DMS153 treated with DMSO at 0.1 percent for 48 hours (cell line): ENCODE data around the gene STAB1.

Source experiments
- DNase-seq: peaks from one replicate; lab custom pipeline; 2025; ENCODE audit not compliant: unreplicated experiment; lab: John Stamatoyannopoulos, UW

STAB1 gene

GRCh38 chr3:52506266-52506966, 11.3 kb downstream of the STAB1 start:
- DNase-seq: no peak

- no peak for DNase-seq
Observed at GRCh38 chr3:52507359-52507758, 12.2 kb downstream of the STAB1 start.

- DNase-seq: no peak
Observed at GRCh38 chr3:52509753-52510328, 14.7 kb downstream of the STAB1 start.

GRCh38 chr3:52511509-52511908, 16.4 kb downstream of the STAB1 start:
- DNase-seq: no peak

GRCh38 chr3:52512105-52512504, 17.0 kb downstream of the STAB1 start:
- DNase-seq: no peak

GRCh38 chr3:52512727-52513126, 17.6 kb downstream of the STAB1 start:
- DNase-seq: no peak

GRCh38 chr3:52513281-52513680, 18.1 kb downstream of the STAB1 start:
- DNase-seq: no peak

- DNase-seq: no peak
Observed at GRCh38 chr3:52514576-52514975, 19.4 kb downstream of the STAB1 start.

GRCh38 chr3:52515192-52515591, 20.1 kb downstream of the STAB1 start:
- no peak for DNase-seq

- no peak for DNase-seq
Observed at GRCh38 chr3:52516509-52517195, 21.5 kb downstream of the STAB1 start.

GRCh38 chr3:52517796-52518722, 22.9 kb downstream of the STAB1 start:
- DNase-seq: no peak

- DNase-seq: no peak
Observed at GRCh38 chr3:52518723-52519444, 23.7 kb downstream of the STAB1 start.

- DNase-seq: no peak
Observed at GRCh38 chr3:52519445-52520140, 24.5 kb downstream of the STAB1 start.

GRCh38 chr3:52520141-52520667, 25.1 kb downstream of the STAB1 start:
- DNase-seq: no peak

- no peak for DNase-seq
Observed at GRCh38 chr3:52520716-52521487, 25.8 kb downstream of the STAB1 start.

- no peak for DNase-seq
Observed at GRCh38 chr3:52521488-52521824, 26.3 kb downstream of the STAB1 start.

- DNase-seq: no peak
Observed at GRCh38 chr3:52521881-52522650, 26.9 kb downstream of the STAB1 start.

GRCh38 chr3:52522651-52523251, 27.6 kb downstream of the STAB1 start:
- DNase-seq: no peak
